ENCODE results near the gene EBLN2. TPM values are rescaled to one million over a fixed set of nuclear protein-coding genes. Genes with fewer than 3 reads are reported as not detected.

The EBLN2 gene
- total and polyA plus RNA-seq, 2 donors (not counting 3 experiments of a cell fraction or from before 2014, with no cell fraction given), result 2.5 to 7.3 TPM

GRCh38 chr3:73098026-73098425 is 36.6 kb downstream of the EBLN2 start:
- Histone ChIP-seq H3K4me2 (ENCODE audit: insufficient read depth, low read length) (no peak overlapping the region), H2AFZ (ENCODE audit: low read depth, low read length) (no peak overlapping the region), H3K27me3 (ENCODE audit: control insufficient read depth in 2 of 2, insufficient read depth in 2 of 2, low read length in 2 of 2) (no peaks in the 10 kb centered on the region), H3K79me2 (ENCODE audit: control insufficient read depth, insufficient read depth, low read length) (no peaks in the 10 kb centered on the region), H3K4me1 (ENCODE audit: control insufficient read depth, extremely low read depth, insufficient read depth, low read length) (peaks cover 5% of the 10 kb centered on the region), H3K4me3 (replicated peaks in 1 of 3; ENCODE audit: insufficient read depth in 1 of 3, low read depth in 1 of 3, low read length in 3 of 3) (no peak overlapping the region), H3K9ac (replicated peaks; ENCODE audit: extremely low read depth, insufficient read depth, low read length) (no peak overlapping the region), H3K27ac (ENCODE audit: insufficient read depth, low read depth, low read length) (no peak overlapping the region), H3K9me1 (replicated peaks; ENCODE audit: control insufficient read depth, extremely low read depth, insufficient read depth, low read length) (no peaks in the 10 kb centered on the region), H3K9me3 (replicated peaks; ENCODE audit: control insufficient read depth, insufficient read depth, low read length) (no peaks in the 10 kb centered on the region), H3K36me3 (ENCODE audit: control insufficient read depth in 2 of 2, extremely low read depth in 1 of 2, insufficient read depth in 2 of 2, low read length in 2 of 2) (no peaks in the 10 kb centered on the region), H4K20me1 (replicated peaks; ENCODE audit: control insufficient read depth, extremely low read depth, insufficient read depth, low read length) (no peaks in the 10 kb centered on the region)
- POLR2A ChIA-PET, result no interaction called here
- dilution Hi-C loops (cut with MboI; ENCODE audit: extremely low pct_ligation_motif_present, low sequenced_read_pairs), result no loop called here
- no TSS peak for BruUV-seq (replicated peaks)
- FAIRE-seq (no peak), DNase-seq (ENCODE audit: low read depth, low spot score) (no peak)
- intact Hi-C loops (cut with micrococcal nuclease), result no loop called here
- CTCF ChIA-PET, result interaction anchor here (1.0 kb wide), 1 partner anchor 12 kb away, joined by 3 read pairs; no protein-coding TSS in a partner anchor
- no peak for TF ChIP-seq GATA2 (IDR thresholded peaks at IDR 0.05; ENCODE audit: insufficient read depth, insufficient read length, low read depth, low read length)
- no peak for TF ChIP-seq MAX (IDR thresholded peaks at IDR 0.05; ENCODE audit: insufficient read depth, insufficient read length)
- TF ChIP-seq JUN (IDR thresholded peaks at IDR 0.05; ENCODE audit: borderline replicate concordance, insufficient read depth, insufficient read length, low read depth), result no peak
- TF ChIP-seq POLR2A (IDR thresholded peaks at IDR 0.05; ENCODE audit: low read depth, low read length), result no peak
- TF ChIP-seq CTCF (IDR thresholded peaks at IDR 0.05; ENCODE audit: extremely low read depth in 1 of 2, insufficient read depth in 1 of 2, low read depth in 1 of 2, low read length in 2 of 2), result no peak
- no peak for TF ChIP-seq MYC (IDR thresholded peaks at IDR 0.05; ENCODE audit: low read depth, low read length)
- TF ChIP-seq EZH2 (IDR thresholded peaks at IDR 0.05; ENCODE audit: borderline replicate concordance, low read depth, low read length, severe bottlenecking), result no peak
- TF ChIP-seq POLR2AphosphoS5 (IDR thresholded peaks at IDR 0.05; ENCODE audit: insufficient read depth, low read depth, low read length), result no peak
- TF ChIP-seq FOS (IDR thresholded peaks at IDR 0.05; ENCODE audit: borderline replicate concordance, insufficient read depth, low read length), result no peak
